ENCODE measurements around the gene THAP11. TPM values are rescaled to one million over a fixed set of nuclear protein-coding genes. Genes with fewer than 3 reads are reported as not detected.
A peak's percentile ranks its signal among the peaks of the same experiment; 100 is the strongest.

The THAP11 gene
- total RNA-seq, 1 donor, result 28.9 TPM

GRCh38 chr16:67844497-67844896, 2.4 kb downstream of the THAP11 start:
- H3K4me3 ChIP-seq (ENCODE audit: low read depth, low read length), result peak overlapping the region; percentile 29
- peak; percentile 29 for TF ChIP-seq CTCF (IDR thresholded peaks at IDR 0.05; ENCODE audit: insufficient read depth, low read depth, low read length)
- DNase-seq (ENCODE audit: low read depth), result peak; percentile 30

- peak overlapping the region; percentile 91 for H3K4me3 ChIP-seq (ENCODE audit: low read depth, low read length)
- TF ChIP-seq CTCF (IDR thresholded peaks at IDR 0.05; ENCODE audit: insufficient read depth, low read depth, low read length), result no peak
- DNase-seq (ENCODE audit: low read depth), result no peak
Observed at GRCh38 chr16:67845291-67846062, 3.4 kb downstream of the THAP11 start.

GRCh38 chr16:67846063-67846319, 3.9 kb downstream of the THAP11 start:
- no peak for DNase-seq (ENCODE audit: low read depth)
- H3K4me3 ChIP-seq (ENCODE audit: low read depth, low read length), result peak overlapping the region; percentile 91
- TF ChIP-seq CTCF (IDR thresholded peaks at IDR 0.05; ENCODE audit: insufficient read depth, low read depth, low read length), result no peak

- peak; percentile 95 for DNase-seq (ENCODE audit: low read depth)
- no peak for TF ChIP-seq CTCF (IDR thresholded peaks at IDR 0.05; ENCODE audit: insufficient read depth, low read depth, low read length)
- H3K4me3 ChIP-seq (ENCODE audit: low read depth, low read length), result peak within 1 kb of the TSS; percentile 91
Observed at GRCh38 chr16:67846320-67847063, 4.4 kb downstream of the THAP11 start, which contains the start of gene NUTF2. TSS of gene NUTF2 (plus strand) at chr16:67846933. CDS start at chr16:67865131, 18,198 bp downstream.

GRCh38 chr16:67847064-67847861, 5.1 kb downstream of the THAP11 start, which contains the start of gene CENPT:
TSS of gene CENPT (minus strand) at chr16:67847693. CDS start at chr16:67833859, 13,834 bp downstream.
- DNase-seq (ENCODE audit: low read depth), result peak; percentile 63
- TF ChIP-seq CTCF (IDR thresholded peaks at IDR 0.05; ENCODE audit: insufficient read depth, low read depth, low read length), result no peak
- H3K4me3 ChIP-seq (ENCODE audit: low read depth, low read length), result peak within 1 kb of the TSS; percentile 91

GRCh38 chr16:67848118-67848517, 6.0 kb downstream of the THAP11 start:
- DNase-seq (ENCODE audit: low read depth), result no peak
- H3K4me3 ChIP-seq (ENCODE audit: low read depth, low read length), result peak overlapping the region; percentile 91
- no peak for TF ChIP-seq CTCF (IDR thresholded peaks at IDR 0.05; ENCODE audit: insufficient read depth, low read depth, low read length)
